AG10803 (cell line): ENCODE measurements around the gene CEP41.

Source experiments
- DNase-seq: peaks from one replicate; pipeline ENCODE4 v3.0.0; 2010; ENCODE audit warnings: low read depth
- H3K4me3 ChIP-seq: 2 replicates; pipeline ENCODE4 v1.5.1; 2011; ENCODE audit warnings: mild to moderate bottlenecking, low read length, control low read depth
- CTCF ChIP-seq: conservative IDR thresholded peaks from 2 replicates; pipeline ENCODE4 v1.5.1; 2011; ENCODE audit warnings: mild to moderate bottlenecking, low read length, control low read depth, inconsistent platforms

Gene CEP41

DNA sequence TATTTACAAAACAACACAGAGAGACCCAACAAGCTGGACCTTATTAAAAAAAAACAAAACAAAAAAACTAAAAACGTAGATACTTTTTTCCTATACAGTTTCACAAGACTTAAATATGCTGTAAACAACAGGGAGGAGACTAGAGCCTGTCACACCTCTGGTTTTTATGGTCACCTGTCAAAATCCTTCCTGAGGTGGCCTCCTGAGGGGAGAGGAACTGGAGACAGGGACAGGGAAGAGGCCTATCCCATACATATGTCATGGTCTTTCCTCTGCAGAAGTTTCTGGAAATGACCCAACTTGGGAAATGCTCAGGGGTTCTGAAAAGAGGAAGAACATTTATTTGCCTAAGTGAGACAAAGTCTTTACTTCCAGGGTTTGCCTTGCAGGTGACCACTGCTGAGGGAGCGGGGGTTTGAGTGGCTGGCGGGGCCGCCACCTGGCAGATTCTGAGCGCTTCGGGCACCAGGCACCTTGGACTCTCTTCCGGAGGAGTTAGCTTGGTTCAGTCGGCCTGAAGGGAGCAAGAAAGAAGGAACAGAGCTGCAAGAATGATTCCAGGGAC is 42.2 kb downstream of the CEP41 start:
- H3K4me3 ChIP-seq = no peak overlapping the region
- no peak for TF ChIP-seq CTCF
- DNase-seq = no peak

DNA sequence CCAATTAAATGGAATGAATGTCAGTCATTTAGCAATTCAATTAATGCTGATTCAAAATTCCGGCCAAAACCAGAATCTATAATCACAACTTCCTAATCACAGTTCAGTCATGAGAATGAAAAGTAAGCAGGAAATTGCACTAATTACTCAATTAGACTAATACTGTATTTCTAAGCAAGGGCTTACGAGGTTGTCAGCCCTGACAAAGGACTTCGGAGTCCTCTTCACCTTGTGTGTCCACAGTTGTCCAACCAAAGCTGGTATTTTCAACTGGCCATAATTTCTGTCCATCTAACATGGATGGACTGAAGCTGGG is 43.1 kb downstream of the CEP41 start:
- no peak overlapping the region for H3K4me3 ChIP-seq
- DNase-seq = no peak
- no peak for TF ChIP-seq CTCF

DNA sequence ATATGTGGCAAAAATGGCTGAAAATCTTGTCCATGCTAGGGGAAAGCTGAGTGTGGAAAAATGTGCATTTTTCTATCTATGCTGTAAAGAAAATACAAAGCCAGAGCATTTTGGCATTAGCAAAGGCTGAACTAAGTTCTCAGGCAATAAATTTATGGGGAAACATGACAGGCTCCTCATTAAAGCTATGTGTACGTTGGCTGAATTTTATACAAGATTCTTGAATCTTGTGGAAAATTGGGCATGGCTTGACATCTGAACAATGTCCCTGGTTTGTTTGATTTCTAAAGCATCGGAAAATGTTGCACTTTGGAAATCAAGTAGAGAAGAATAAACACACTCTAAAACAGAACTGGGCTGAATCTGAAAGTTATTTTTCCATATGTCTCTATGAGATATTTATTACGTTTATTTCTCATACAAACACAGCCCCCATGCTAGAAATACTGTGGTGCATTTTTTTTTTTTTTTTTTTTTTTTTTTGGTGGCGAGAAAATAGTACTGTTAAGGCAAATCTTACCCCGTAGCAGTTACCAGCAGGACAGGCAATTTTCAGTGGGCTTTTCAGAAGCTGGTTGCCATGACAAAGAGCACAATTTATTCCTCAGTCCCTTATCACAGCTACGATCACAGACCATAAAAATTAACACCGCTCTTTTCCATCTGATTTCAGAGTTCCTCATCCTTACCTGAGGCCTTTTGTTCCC is 43.6 kb downstream of the CEP41 start:
- no peak for TF ChIP-seq CTCF
- H3K4me3 ChIP-seq = no peak overlapping the region
- peak; percentile 49 for DNase-seq

GRCh38 chr7:130396109-130396508 is 44.7 kb downstream of the CEP41 start:
- TF ChIP-seq CTCF = no peak
- DNase-seq = no peak

DNA sequence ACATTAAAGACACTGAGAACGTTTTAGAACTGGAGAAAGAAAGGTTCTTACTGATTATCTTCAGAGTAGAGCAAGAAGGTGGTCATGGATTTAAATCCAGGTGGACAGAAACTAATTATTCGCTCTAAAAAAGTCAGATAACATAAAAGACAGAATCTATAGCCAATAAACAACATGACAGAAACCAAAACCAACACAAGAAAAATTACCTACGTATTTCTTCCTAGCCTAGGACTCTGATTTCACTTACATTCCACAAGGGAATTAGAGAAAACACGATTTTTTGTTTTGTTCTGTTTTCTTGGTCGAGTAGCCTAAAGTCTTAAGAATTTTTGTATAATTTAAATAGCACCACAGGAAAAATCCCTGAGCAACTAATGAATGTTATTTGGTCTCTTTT is 45.4 kb downstream of the CEP41 start:
- no peak for DNase-seq
- TF ChIP-seq CTCF = no peak
- H3K4me3 ChIP-seq = no peak overlapping the region

More at GRCh38 chr7:130396109-130396508, 44.7 kb downstream of the CEP41 start:
- H3K4me3 ChIP-seq = no peak overlapping the region

DNA sequence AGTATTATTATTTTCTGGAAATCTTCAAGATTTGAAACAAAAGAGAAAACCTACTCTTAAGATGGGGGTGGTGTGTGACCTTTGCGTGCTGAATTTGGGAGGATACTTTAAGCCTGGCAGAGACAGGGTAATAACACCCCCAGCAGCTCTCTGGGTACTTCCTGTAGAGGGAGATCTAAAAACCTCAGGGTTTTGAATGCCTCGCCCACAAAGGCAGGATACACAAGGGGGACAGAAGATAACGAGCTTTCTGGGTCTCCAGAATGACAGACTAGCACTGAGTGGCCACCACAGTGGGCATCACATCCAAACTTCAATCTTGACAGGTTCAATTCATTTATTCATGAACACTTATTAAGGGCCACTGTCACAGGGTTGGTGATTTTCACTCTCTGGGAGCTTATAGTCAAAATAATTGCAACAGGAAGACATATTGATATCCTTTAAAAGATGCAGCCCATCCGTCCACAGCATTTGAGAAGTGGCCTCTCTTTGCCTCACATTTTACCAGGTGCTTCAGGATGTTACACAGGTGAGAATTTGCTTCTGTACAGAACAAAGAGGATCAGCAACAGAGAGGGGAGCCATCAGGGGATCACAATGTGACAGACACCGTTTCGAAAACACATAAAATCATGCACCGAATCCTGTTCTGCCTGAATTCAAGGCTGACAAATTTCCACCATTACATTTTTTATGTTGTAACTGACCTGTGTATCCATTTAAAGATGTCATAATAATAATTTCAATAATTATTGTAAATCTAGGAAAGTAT is 46.2 kb downstream of the CEP41 start:
- TF ChIP-seq CTCF = no peak
- no peak overlapping the region for H3K4me3 ChIP-seq
- DNase-seq = no peak
